NCI-H1048 (cell line): Measurements from ENCODE around the gene OR2T4.

Source experiments
- DNase-seq: peaks from one replicate; lab custom pipeline; 2025; lab: John Stamatoyannopoulos, UW

Gene OR2T4, protein sequence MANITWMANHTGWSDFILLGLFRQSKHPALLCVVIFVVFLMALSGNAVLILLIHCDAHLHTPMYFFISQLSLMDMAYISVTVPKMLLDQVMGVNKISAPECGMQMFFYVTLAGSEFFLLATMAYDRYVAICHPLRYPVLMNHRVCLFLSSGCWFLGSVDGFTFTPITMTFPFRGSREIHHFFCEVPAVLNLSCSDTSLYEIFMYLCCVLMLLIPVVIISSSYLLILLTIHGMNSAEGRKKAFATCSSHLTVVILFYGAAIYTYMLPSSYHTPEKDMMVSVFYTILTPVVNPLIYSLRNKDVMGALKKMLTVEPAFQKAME

GRCh38 chr1:248361121-248361715, at the start of gene OR2T4:
OR2T4 (plus strand) TSS chr1:248361665; CDS start chr1:248361665, 0 bp downstream.
- DNase-seq = no peak

DNA sequence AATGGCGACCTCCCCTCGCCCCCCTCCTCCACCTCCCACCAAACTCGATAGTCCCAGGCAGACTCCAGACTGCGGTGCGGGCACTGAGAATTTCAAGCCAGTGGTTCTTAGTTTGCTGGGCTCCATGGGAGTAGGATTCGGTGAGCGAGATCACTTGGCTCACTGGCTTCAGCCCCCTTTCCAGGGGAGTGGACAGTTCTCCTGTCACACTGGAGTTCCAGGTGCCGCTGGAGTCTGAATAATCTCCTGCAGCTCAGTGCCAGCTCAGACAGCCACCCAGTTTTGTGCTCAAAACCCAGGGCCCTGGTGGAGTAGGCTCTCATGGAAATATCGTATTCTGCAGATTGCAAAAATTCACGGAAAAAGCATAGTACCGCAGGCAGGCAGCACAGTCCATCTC, 44.7 kb upstream of the OR2T4 start:
- DNase-seq = no peak

- no peak for DNase-seq
These were observed 37.0 kb upstream of the OR2T4 start, which contains the start of gene OR2M7 for GRCh38 chr1:248324468-248324867. OR2M7 (minus strand) TSS chr1:248324568; CDS start chr1:248324568, 0 bp downstream.

DNA sequence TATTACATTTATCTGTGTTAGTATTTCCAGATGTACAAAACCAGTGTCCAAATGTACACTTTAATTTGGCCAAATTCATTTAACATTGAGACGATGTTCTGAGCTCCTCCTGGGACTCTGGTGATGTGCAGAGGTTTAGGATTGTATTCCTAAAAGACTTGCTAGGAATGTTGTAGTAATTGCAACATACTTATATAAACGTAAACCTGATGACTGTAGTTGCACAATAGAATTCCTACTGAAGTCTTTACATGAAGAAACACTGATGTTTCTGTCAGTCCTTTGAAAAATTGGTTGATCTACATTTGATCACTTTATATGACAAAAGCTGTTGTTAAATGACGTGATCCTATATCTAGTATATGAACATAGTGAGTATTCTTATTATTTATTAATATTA, 18.0 kb upstream of the OR2T4 start:
- no peak for DNase-seq

GRCh38 chr1:248348475-248348874, 13.0 kb upstream of the OR2T4 start, which contains the start of gene OR14C36:
OR14C36 (plus strand) TSS chr1:248348775; CDS start chr1:248348775, 0 bp downstream.
- DNase-seq = no peak

GRCh38 chr1:248359415-248359814, 2.0 kb upstream of the OR2T4 start:
- no peak for DNase-seq

DNA sequence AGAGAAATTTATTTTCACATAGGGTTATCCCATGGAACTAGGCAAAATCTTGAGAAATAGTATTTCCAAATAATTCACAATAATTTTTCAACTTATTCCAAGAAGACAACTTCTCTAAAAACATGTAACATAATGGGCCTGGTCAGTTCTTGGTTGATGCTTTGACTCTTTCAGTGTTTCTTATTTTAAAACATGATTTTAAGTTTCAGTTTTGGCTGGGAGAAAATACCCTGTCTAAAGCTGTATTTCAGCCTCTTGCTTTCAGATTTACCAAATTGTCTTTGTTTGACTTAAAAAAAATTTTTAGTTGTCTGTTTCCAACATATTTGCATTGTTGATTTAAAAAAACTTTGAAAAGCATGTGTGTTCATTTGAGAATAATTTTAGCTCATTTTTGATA, 5.1 kb downstream of the OR2T4 start:
- DNase-seq = no peak

DNA sequence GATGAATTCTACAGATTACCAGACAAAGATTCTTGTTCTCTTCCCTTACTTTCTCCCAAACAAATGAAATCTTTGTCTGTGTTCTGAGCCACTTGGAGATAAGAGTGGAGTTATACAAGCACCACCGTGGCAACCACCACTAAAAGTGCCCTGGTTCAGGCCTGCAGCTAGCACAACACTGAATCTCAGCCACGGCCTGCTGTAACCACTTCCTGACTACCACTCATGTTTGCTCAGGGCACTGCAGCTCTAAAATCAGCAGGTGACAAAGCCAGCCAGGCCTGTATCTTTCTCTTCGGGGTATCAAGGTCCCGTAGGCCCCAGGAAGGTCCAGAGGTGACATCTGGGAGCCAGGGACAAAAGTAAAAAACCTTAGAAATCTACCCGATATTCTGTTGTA, 10.9 kb downstream of the OR2T4 start:
- DNase-seq = no peak

DNA sequence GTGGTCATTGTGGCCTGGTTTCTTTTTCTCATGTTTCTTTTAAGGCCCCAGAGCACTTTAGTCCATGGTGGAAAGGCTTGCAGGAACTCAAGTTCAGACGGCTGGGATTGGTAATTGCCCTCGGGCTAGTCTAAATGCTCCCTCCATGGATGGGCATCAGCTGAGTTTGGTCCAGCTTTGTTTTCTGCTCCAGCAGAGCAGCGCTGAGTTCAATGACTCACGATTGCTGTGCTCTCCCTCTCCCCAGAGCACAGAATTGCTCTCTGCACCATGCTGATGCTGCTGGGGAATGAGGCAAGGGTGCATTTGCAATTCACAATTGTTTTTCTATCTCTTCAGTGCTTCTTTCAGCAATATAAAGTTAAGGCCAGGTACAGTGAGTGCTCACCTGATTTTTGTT, 12.3 kb downstream of the OR2T4 start:
- no peak for DNase-seq

DNA sequence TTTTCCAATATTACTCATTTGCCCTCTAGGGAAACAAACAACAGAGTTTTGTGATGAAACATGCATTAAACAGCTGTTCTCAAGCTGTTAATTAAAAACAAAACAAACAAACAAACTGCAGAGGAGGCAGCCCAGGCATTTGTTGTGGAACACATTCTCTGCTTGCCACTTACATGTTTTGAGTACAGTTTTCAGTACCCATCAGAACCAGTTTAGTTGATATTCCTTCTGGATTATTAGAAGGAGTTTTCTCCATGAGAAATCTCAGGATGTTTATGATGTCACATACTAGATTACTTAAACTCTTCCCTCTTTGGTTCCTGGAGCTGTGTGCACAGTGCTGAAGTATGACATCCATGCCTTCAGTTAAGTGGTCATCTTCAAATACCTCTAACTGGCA, 14.0 kb downstream of the OR2T4 start, which contains the start of gene OR2T6:
Gene OR2T6, plus strand, starts transcription at position 301 of the 400 bp plus-strand sequence. CDS start 11,863 bp downstream, outside the sequence.
- no peak for DNase-seq

- DNase-seq = no peak
These were observed 15.5 kb downstream of the OR2T4 start for GRCh38 chr1:248376916-248377315.

DNA sequence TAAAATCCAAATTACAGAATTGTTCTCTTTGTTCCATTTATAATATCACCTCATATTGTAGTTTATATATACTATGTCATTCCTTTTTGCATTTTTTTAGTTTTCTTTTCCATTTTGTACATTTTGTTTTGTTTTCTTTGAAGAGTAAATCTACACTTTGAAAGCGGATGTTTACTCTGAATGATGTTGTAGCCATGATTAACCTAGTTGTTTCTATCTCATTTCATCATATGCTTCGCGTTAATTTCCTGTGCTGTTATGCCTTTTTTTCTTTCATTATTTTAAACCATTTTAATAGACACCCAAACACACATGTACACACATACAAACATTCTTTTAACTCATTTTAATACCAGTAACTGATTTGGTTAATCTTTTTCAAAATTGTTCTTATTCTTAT, 19.4 kb downstream of the OR2T4 start:
- DNase-seq = no peak

GRCh38 chr1:248388426-248388825, 27.0 kb downstream of the OR2T4 start:
- no peak for DNase-seq

GRCh38 chr1:248393050-248393449, 31.6 kb downstream of the OR2T4 start:
- no peak for DNase-seq

- DNase-seq = no peak
These were observed 41.3 kb downstream of the OR2T4 start, which contains the start of gene OR2T1 for GRCh38 chr1:248402748-248403147. OR2T1 (plus strand) TSS chr1:248403048; CDS start chr1:248406148, 3,100 bp downstream.

- no peak for DNase-seq
These were observed 42.6 kb downstream of the OR2T4 start for GRCh38 chr1:248404024-248404423.

- no peak for DNase-seq
These were observed 45.5 kb downstream of the OR2T4 start for GRCh38 chr1:248406721-248407692.
